ENCODE results near the gene CASK.

Gene CASK

DNA sequence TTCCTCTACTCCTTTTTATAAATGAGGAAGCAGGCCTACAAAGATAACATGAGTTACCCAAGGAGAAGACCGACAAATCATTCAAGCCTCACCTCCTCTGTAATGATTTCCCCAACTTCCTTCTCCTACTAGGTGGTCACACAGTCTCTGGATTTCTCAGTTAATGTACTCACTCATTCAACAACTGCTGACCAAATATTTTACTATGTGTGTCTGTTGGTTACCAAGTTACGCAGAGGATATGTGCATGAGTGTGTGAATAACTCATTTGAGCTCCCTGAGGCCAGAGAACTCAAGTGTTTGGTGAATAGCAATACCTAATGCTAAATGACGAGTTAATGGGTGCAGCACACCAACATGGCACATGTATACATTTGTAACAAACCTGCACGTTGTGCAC lies 10.4 kb downstream of the CASK start:
- no peak for DNase-seq

DNA sequence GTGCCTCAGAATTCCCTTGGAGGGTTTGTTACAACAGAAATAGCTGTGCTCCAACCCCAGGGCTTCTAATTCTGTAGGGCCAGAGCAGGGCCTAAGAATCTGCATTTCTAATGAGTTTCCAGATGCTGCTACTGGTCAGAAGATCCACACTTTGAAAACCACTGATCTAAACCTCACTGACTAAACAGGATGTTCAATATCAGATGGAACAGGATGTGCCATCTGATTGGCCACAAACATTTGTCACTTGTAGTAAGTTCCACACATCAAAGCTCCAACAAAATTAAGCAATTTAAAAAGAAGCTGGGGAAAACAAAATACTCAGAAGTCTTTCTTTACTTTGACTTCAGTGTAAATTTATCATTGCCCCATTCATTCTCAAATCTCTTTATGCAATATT lies 14.3 kb downstream of the CASK start:
- DNase-seq: no peak

DNA sequence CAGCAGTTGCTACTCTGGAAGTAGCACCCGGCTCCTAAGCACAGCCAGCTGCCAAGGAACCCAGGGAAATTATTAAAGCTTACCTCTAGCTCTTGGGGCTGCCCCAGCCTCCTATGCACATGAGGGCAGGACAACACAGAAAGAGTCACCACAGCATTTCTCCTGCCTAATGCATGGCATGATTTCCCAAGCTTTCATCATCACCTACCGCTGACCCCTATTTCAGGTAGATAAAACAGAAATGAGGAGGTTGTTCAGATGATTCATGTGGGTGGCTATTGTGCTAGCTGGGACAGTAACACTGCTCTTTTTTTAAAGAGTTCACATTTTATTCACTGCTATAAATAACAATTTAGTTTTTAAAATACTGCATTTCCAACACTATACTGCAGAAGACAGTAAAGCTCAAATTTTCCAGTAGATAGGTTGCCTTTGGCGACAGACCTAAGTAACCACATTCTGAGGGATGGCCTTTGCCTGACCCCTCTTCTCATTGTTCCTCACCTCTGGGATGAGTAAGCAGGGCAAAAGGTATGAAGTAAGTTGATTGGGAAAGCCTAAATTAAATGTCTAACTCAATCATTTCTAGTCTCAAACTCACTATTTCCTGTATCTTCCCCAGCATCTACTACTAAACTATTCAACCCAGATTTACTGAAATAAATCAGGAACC lies 16.7 kb downstream of the CASK start:
- peak; percentile 13 for DNase-seq

GRCh38 chrX:41903544-41903943 lies 19.8 kb downstream of the CASK start:
- no peak for DNase-seq

DNA sequence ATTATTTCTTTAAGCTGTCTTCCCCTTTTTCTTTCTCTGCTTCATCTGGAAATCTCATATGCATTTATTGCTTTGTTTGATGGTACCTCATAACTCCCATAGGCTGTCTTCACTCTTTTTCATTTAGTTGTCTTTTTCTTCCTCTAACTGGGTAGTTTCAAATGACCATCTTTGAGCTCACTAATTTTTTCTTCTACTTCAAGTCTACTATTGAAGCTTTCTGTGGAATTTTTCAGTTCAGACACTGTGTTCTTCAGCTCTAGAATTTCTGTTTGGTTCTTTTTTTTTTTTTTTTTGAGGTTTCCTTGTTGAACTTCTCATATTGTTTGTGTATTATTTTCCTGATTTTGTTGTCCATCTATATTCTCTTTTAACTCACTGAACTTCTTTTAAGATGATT lies 23.0 kb downstream of the CASK start:
- DNase-seq: no peak

- no peak for DNase-seq
Measured at GRCh38 chrX:41895826-41896225, 27.5 kb downstream of the CASK start.

- DNase-seq: no peak
Measured at GRCh38 chrX:41890026-41890423, 33.3 kb downstream of the CASK start.

- DNase-seq: no peak
Measured at GRCh38 chrX:41889317-41890025, 33.9 kb downstream of the CASK start.

GRCh38 chrX:41887691-41888090 lies 35.7 kb downstream of the CASK start:
- DNase-seq: no peak

GRCh38 chrX:41885724-41886123 lies 37.6 kb downstream of the CASK start:
- no peak for DNase-seq

- no peak for DNase-seq
Measured at GRCh38 chrX:41881166-41881565, 42.2 kb downstream of the CASK start.

DNA sequence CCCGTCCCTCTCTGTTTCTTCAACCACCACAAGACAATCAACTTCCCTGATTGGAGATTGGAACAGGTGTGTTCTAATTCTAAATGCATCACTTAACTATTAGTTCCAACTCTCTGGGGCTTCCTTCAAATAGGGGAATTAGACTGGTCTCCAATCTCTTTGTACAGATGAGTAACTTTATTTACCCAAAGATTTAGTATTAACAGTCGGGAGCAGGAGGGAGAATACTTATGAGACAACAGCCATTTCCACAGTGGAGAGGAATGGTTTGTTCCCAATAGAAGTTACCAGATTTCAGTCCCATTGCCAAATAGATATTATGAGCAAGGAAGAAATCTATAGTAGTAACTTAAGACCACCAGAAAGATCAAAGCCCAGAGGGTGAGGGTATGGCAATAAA lies 46.2 kb downstream of the CASK start:
- DNase-seq: no peak

DNA sequence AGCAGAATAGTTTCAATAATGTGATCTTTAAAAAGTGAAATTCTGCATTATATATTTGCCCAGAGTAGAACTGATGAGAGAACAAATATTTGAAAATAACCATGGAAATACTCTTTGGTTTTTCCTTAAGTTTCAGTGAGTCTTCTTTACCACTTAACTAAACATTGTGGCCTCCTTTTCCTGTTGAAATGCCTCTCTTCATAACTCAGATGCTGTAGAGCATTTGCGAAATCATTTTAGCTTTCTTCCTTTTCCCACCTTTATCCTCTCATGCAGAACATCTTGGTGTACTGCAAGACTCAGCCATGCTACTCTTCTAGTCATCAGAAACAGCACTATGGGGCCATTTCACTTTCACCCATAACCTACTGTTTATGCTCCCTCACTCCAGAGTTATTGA lies 48.2 kb downstream of the CASK start:
- no peak for DNase-seq

- no peak for DNase-seq
Measured at GRCh38 chrX:41870719-41871151, 52.6 kb downstream of the CASK start.

DNA sequence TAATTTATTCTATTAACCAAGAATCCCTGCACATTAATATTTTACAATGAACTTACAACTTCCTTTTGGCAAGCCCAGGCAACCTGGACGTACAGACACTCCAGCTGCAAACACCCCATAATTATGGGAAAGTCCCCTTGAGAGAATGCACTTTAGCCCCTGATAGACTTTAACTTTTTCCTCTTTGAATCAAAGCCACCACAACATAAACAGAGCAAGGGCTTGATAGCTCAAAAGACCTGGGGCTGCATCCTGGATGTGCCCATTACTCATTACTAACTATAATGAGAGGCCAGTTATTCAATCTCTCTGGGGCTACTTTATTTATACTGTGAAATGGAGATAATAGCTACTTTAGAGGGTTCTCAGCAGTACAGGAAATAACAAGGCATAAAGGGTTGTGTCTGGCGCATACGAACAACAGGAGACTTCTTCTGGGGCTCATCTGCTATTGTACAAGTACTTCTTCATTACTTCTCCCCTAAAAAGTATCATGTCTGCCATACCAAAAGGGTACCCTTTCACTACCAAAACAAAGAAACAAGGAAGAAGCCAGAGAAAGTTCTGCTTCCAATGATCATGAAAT lies 54.9 kb downstream of the CASK start:
- no peak for DNase-seq

DNA sequence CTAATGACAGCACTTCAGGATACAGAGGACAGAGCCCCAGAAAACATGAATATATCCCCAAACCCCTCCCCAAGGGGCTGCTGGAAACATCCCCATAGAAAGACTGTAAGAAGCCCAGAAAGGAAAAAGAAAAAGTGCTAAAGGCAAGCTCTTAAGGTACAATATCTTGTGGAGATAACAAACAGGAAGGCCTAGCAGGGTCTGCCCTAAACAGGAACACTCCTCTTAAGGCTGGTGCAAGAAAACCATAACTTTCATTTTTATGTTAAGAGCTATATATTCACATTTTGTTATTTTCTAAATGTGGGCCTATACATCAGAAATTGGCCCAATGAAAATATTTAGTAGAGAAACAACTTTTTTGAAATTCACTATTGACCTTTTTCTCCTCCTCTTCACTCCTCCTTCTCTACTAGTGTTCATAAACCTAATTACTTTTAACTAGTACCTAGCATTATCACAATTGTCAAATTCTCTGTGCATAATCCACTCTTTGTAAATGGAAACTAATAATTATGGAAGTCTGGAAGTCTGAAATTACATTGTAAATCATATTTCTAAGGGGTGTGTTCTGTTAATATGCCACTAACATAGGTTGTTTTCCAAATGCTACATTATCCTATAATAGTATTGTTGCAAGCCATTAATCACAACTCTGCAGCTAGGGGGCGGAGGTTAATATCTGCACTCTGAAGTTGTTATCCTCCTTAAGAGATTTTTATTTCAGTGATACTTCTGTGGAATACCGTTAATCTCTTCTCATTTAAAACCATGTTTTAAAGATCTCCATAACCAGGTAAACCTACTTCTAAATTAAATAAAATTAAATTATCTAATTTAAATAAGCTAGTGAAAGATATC lies 59.8 kb downstream of the CASK start:
- no peak for DNase-seq

GRCh38 chrX:41862562-41863184 lies 60.7 kb downstream of the CASK start:
- DNase-seq: no peak

DNA sequence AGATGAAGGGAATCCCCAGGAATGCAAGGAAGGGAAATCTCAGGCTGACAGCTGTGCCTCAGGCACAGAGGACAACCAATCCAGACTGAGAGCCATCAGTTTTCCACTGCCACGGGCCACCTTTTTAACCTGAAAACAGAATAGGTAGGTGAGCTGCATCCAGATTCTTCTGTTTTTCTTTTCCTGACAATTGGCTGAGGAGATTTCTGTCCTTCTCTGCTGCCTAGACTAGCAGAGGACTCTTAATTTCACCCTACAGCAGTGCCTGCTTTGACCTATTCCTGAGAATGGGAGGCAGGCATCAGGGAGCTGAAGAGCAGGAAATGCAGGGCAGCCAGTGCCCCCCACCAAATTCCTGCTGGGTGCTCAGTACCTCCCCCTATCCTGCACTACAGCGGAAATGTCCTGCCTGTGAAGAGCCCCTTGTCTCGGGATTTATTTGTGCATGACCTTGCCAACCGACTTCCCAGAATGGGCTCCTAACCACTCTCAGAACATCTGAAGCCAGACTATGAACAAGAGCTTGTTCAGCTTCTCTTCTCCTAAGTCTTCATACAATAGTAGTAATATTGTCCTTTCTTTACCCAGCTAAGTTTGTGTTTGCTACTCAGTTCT lies 65.1 kb downstream of the CASK start:
- no peak for DNase-seq

- no peak for DNase-seq
Measured at GRCh38 chrX:41857670-41858069, 65.7 kb downstream of the CASK start.

DNA sequence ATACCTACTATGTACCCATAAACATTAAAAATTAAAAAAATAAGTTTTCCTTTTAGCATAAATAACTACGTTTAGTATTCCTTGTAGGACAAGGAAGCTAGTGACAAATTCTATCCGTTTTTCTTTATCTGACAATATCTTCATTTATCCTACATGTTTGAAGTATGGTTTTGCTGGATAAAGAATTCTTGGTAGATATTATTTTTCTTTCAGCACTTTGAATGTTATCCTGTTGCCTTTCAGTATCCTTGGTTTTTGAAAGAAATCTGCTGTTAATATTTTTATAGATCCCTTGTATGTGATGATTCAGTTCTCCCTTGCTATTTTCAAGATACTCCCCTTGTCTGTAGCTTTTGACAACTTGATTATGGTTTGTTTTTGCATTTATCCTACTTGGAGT lies 76.6 kb downstream of the CASK start:
- DNase-seq: no peak

DNA sequence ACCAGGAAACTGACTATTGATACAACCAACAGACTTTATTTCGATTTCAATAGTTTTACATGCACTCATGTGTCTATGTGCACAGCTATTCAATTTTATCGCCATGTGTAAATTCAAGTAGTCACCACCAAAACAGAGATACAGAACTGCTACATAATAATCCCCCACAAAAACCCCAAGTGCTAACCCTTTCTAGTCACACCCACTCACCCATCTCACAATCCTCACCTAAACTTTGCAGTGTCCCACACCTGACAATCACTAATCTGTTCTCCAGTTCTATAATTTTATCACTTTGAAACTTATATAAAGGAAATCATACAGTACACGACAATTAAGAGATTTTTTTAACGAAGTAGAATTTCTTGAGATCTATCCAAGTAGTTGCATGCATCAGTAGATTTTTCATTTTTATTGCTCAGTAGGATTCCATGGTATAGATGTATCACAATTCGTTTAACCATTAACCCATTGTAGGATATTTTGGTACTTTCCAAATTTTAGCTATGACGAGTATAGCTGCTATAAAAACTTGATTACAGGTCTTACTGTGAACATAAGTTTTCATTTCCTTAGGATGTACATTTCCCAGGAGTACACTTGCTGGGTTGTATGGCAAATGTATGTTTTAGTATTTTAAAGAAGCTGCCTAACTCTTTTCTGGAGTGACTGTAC lies 85.9 kb downstream of the CASK start:
- DNase-seq: no peak

- DNase-seq: no peak
Measured at GRCh38 chrX:41828826-41829225, 94.5 kb downstream of the CASK start.
